Measurements from ENCODE around the gene CDR2L.

CDR2L gene

DNA sequence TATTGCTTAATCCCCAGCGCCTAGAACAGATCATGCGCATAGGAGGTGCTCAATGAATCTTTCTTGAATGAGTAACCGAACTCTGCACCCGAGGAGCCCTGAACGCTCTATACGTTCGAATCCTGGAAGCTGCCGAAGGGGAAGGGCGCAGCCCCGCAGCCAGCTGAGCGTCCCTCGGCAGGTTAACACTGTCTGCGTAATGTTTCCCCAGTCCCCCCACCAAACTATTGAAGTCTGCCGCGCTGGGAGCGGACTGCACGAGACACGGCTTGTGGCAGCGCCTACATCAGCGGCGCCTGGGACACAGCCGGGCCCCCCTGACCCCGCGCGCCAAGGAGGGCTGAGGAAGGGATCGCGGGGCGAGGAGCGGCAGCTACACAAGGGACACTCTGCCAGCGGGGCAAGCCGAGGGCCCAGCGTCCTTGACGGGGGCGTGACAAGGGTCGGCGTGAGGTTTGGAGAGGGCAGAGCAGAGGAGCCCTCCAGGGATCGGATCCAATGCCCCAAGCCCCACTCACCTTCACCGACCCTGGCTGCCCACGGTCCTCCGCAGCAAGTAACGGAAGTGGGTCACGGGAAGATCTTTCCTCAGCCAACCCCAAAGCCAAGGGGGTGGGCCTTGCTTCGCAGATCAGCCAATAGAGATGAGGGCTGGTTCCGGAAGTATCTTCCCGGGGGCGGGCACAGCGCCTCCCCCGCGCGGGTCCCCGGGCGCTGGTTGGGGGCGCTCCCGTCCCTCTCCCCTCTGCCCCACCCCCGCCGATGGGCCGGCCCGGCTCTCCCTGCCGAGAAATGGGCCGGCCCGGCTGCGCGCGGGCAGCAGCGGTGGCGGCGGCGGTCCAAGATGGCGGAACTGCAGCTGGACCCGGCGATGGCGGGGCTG lies 59.2 kb downstream of the CDR2L start, which contains the start of the genes ATP5PD and KCTD2:
ATP5PD (minus strand) TSS at position 563 of the 883 bp plus-strand sequence. CDS start 4,319 bp downstream, outside the sequence.
KCTD2 (plus strand) TSS at position 819 of the 883 bp plus-strand sequence; CDS start at position 845, 26 bp downstream.
- peak within 1 kb of the TSS; percentile 87 for H3K4me3 ChIP-seq (ENCODE audit: low read length)
- TF ChIP-seq ZNF274 (IDR thresholded peaks at IDR 0.05; ENCODE audit: low read depth, low read length) = no peak

DNA sequence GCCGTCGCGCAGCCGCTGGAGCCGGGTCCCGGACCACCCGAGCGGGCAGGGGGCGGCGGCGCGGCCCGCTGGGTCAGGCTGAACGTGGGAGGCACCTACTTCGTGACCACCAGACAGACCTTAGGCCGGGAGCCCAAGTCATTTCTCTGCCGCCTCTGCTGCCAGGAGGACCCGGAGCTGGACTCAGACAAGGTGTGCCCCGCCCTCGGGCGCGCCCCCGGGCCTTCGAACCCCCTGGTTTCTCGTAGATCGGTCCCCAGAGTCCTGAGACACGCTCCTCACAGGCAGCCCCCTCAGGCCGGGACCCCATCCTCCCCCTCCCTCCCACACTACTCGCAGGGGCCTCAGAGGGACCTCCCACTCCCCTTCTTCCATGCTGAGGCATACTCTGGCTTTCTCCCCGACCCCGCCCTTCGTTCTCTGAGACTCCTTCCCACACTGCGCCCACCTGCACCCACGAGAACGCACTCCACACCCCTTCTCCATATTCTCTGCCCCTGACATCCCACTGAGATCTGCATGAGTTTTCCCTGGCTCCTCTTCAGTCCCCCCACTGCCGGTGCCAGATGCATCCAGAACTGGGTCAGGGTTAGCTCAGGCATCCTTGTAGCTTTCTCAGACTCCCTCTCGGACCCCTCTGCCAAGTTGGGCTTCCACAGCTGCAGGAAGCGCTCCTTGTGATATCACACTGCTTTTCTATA lies 60.1 kb downstream of the CDR2L start:
- TF ChIP-seq ZNF274 (IDR thresholded peaks at IDR 0.05; ENCODE audit: low read depth, low read length) = no peak
- H3K4me3 ChIP-seq (ENCODE audit: low read length) = peak overlapping the region; percentile 78

DNA sequence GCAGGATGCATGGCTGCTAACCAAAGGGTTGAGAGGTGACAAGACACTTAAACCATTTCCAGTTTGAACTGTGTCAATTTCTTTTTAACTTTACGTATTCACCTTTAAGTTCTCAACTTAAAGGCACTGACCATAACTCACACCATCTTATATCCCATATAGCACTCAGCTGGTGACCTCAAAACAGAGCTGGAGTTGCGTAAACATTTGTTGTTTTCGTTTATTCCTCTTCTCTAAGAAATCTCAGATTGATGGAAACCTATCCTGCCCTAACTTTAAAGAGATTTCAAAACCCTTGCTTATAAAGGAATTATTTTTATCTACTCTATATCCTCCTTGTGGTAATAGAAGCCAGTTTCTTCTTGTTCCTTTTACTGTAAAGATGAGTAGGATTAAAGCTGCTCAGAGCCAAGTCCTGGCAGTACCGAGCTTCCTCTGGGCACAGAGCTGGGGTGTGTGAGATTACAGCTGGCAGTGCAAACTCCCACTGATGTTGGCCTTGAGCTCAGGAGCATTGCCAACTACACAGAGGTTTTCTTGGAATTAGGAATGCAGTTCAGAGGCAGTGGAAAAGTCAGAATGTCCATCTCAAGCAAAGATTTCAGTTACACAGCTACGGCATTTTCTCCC lies 60.9 kb downstream of the CDR2L start:
- TF ChIP-seq ZNF274 (IDR thresholded peaks at IDR 0.05; ENCODE audit: low read depth, low read length) = no peak
- peak overlapping the region; percentile 78 for H3K4me3 ChIP-seq (ENCODE audit: low read length)

DNA sequence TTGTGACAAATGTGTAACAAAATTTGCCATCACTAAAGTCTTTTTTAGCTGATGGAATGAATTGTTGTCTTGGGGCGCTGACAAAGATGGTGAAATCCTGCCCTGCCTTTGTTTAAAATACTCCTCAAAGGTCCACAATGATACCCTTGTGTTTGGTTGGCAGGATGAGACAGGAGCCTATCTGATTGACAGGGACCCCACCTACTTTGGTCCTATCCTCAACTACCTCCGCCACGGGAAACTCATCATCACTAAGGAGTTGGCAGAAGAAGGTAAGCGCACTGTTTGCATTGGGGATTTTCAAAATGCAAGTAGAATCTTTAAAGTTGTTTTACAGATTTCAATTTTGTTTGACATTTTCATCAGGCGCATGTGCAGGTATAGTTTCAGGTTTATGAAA lies 61.6 kb downstream of the CDR2L start:
- no peak for TF ChIP-seq ZNF274 (IDR thresholded peaks at IDR 0.05; ENCODE audit: low read depth, low read length)
- no peak overlapping the region for H3K4me3 ChIP-seq (ENCODE audit: low read length)

DNA sequence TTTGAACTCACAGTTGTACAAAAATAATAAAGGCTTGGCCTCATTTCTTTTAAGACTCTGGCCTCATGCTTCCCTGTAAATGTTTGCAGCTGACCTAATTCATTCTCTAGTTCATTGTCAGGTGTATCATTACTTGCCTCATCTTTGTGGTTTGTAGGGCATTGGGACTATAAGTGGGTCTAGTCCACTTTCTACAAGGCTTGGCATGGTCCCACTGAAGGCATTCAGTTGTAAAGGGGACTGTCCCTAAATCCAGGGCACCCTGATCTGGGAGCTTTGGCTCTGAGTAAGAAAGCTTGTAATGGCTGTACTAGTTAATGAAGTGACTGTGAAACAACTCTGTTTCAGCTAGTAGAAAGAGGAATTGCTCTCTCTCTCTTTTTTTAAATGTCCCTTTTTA lies 62.3 kb downstream of the CDR2L start:
- H3K4me3 ChIP-seq (ENCODE audit: low read length) = no peak overlapping the region
- no peak for TF ChIP-seq ZNF274 (IDR thresholded peaks at IDR 0.05; ENCODE audit: low read depth, low read length)

DNA sequence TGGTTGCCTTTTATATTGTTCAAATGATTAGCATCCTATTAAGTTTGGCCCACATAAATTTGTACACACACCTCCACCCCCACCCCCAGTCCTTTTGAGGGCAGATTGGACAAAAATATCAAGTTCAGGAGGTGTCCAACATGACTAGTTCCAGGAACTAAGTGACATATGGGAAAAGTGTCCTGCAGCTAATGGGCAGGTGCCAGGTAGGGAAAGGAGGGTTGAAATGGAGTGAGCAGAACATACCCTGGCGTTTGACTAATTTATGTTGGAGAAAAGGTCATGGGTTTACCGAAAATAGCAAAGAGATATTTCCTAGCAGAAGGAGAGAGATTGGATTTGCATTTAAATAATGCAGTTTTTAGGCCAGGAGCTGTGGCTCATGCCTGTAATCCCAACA lies 64.5 kb downstream of the CDR2L start:
- H3K4me3 ChIP-seq (ENCODE audit: low read length) = no peak overlapping the region
- TF ChIP-seq ZNF274 (IDR thresholded peaks at IDR 0.05; ENCODE audit: low read depth, low read length) = no peak

Measured in GM08714 (cell line).